Glomerular visceral epithelial cell (primary cell): ENCODE data around the gene BLTP1.

Experiments
- DNase-seq: peaks from one replicate; pipeline ENCODE4 v3.0.0-alpha.2; 2016; ENCODE audit errors: extremely low spot score

The BLTP1 gene

DNA sequence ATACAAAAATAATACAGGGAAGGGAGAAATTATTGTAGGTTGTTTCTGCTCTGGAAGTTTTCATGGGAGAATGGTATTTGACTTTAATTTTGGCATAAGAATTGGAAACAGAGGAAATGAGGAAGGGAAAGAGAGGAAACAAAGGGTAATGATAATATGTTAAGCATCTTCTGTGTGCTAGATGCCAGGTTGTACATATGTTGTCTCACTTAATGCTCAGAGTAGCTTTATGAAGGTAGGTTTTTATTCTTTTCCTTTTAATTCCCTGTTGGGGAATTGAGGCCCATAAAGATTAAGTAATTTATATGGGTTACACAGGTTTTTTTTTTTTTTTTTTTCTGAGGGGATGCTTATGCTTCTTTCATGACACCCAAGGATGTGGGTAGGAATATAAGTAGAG is 19.2 kb downstream of the BLTP1 start:
- DNase-seq, result no peak

DNA sequence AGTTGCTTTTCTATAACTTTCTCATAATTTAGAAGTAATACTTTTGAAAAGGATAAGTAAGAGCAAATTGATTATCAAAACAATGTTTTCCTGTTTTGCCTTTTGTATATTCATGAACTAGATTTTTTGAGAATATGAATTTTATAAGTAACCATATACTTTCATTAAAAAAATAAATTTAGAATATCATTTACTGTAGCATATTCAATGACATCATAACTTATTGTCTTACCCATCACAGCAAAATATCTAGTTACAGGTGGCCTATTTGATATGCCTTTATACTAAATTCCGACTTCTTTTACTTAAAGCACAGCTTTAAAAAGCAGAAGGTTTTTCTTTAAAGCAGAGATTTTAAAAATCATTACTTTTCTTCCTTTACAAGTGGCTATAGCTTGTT is 20.1 kb downstream of the BLTP1 start:
- no peak for DNase-seq

DNA sequence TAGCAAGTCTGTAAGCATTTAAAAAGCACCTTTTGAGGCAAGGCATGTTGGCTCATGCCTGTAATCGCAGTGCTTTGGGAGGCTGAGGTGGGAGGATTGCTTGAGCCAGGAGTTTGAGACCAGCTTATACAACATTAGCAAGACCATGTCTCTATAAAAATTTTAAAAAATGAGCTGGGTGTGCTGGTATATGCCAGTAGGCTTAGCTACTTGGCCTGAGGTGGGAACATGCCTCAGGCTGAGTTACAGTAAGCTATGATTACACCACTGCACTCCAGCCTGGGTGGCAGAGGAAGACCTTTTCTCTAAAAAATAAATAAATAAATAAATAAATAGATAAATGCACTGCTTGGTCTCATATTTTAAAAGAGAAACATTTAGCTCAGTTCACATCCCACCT is 26.8 kb downstream of the BLTP1 start:
- no peak for DNase-seq

DNA sequence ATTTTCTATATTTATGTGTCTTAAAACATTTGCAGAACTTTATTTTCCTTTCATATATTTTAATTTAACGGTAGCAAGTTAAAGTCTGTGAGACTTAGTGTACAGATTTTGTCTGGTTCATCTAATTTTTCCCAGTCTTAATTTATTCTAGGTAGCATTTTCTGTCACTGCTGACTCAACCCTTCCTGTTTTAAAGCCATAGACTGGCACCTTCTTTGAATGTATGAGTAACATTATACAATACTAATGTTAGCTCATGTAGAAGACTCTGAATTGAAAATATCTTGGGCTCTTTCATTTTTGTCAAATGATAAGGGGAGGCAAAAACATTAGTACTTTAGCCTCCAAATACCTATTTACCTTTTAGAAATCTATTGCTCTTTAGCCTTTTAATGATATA is 43.6 kb downstream of the BLTP1 start:
- no peak for DNase-seq
